NOMO-1 treated with DMSO at 0.1 percent for 48 hours (cell line): ENCODE results near the gene LDLRAD4.
"Not testable (repeated sequence)": the region's sequence is repeated elsewhere in the genome, so short reads cannot be mapped to it uniquely, and the experiment has no call there.

Experiments
- DNase-seq: peaks from one replicate; lab custom pipeline; 2025; ENCODE audit not compliant: unreplicated experiment; lab: John Stamatoyannopoulos, UW

The LDLRAD4 gene

DNA sequence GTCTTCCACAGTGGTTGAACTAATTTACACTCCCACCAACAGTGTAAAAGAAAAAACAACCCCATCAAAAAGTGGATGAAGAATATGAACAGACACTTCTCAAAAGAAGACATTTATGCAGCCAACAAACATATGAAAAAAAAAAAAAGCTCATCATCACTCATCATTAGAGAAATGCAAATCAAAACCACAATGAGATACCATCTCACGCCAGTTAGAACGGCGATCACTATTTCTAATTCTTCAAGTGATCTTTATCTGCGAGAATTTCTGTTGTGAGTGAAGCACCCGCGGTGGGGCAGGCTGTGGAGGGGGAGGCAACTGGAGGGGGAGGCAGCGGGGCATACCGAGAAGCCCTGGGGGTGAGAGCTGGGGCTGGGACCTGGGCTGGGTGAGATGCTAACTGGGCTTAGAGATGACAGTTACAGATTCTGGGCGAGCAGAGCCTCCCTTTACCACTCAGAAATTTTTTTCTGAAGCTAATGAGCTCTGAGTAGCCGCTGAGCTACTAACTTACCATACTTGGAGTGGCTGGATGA lies 389.5 kb downstream of the LDLRAD4 start:
- not testable (repeated sequence) for DNase-seq

- DNase-seq, result peak; percentile 4
Measured at GRCh38 chr18:13608791-13609532, 390.4 kb downstream of the LDLRAD4 start.

- peak; percentile 10 for DNase-seq
Measured at GRCh38 chr18:13610555-13611141, 392.1 kb downstream of the LDLRAD4 start.

- no peak for DNase-seq
Measured at GRCh38 chr18:13611142-13611600, 392.6 kb downstream of the LDLRAD4 start.

GRCh38 chr18:13611601-13612195 lies 393.1 kb downstream of the LDLRAD4 start:
- peak; percentile 45 for DNase-seq

DNA sequence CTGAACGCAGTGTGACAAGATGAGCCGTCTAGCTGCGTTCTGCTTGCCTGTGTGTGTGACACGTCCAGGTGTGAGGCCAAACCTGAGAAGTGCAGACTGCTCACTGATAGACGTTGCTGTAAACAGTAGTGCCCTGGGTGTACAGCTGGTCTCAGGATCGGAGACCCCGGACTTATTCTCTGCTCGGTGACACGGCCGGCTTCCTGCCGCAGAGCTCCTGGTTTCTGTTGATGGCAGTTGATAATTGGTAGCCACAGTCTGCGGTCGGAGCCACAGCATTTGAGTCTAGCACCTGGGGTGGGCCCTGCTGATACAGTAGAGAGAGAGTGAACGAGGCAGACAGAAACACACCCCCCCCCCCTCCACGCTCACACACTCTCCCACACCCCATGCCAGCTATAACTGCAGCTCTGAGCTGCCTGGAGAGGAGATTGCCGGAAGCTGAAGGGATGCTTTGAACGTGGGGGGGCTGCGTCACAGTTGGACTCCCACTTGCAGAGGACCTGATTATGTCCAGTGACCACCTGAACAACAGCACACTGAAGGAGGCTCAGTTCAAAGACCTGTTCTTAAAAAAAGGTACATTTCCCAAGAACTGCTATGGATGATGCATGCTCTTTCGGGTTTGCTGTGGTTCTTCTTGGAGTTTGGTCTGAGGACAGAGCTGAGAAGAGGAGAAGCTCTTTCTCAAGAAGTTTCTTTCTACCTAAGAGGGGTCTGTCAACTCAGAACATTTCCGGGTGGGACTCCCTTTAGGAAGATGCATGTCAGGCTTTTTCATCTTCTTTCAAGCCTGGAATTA lies 393.8 kb downstream of the LDLRAD4 start:
- peak; percentile 45 for DNase-seq

- DNase-seq, result no peak
Measured at GRCh38 chr18:13613099-13613498, 394.5 kb downstream of the LDLRAD4 start.

GRCh38 chr18:13613591-13614501 lies 395.3 kb downstream of the LDLRAD4 start:
- no peak for DNase-seq

DNA sequence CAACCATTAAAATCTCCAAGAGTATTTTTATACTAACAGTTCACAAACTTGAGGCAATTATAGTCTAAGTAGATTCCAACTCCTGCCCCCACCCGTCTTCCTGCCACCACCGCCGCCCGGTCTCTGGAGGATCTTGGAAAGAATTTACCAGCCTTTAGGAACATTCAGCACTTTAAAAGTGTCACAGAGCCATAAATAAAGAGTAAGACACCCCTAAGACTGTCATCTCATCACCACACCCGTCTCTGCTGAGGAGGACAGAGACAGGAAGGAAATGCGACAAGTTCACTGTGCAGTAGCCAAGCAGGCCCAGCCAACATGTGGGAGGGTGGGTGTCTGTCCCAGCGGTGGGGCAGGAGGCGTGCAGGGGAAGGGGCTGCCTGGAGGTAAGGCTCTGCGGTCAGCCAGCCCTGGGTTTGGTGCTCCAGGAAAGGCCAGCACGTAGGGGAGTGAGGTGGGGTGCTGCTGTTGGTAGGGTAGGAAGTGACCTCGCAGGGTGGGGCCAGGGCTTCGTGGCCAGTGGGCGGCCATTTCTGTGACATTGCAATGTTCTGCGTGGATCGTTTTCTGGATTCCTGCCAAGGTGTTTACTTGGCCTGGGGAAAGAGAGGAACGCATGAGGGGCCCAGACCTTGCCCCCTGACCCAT lies 396.2 kb downstream of the LDLRAD4 start:
- DNase-seq, result peak; percentile 45

DNA sequence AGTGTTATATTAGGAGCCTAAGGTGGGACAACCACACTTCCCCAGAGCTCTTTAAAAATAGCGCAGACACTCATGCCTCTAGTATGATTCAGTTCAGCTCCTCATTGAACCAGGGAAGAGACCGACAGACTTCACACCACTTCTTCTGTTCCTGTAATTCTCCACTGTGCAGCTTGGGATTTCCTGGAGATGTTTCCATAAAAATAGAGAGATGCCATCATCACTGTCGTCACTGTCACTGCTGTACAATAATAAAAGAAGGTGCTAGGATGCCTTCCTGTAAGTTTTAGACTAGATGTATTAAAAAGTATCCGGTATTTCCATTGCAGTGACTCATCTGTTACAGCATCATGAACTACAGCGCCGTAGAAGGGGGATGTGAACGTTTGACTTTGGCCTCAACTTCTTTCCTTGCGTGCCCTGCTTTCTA lies 396.9 kb downstream of the LDLRAD4 start:
- DNase-seq, result peak; percentile 63

DNA sequence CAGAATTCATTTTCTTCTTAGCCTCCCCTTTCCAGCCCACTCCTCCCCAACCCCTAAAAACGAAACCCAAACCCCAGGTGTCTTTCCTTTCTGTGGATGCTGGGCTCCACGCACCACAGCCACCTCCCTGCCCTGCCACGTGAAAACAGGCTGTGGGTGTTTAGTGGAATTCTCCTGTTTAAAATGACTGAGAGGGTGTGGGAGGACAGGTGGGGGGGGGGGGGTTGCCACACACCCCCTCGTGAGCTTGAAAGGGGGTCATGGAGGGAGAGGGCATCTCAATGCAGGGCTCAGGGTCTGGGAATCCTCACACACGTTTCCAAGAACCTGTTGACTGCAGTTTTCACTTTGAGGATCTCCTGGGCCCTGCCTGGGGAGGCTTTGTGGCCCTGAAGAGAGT lies 397.5 kb downstream of the LDLRAD4 start:
- DNase-seq, result no peak

GRCh38 chr18:13616525-13617035 lies 398.0 kb downstream of the LDLRAD4 start:
- DNase-seq, result no peak

- DNase-seq, result no peak
Measured at GRCh38 chr18:13617826-13618515, 399.4 kb downstream of the LDLRAD4 start.

GRCh38 chr18:13618760-13619438 lies 400.3 kb downstream of the LDLRAD4 start:
- DNase-seq, result no peak

DNA sequence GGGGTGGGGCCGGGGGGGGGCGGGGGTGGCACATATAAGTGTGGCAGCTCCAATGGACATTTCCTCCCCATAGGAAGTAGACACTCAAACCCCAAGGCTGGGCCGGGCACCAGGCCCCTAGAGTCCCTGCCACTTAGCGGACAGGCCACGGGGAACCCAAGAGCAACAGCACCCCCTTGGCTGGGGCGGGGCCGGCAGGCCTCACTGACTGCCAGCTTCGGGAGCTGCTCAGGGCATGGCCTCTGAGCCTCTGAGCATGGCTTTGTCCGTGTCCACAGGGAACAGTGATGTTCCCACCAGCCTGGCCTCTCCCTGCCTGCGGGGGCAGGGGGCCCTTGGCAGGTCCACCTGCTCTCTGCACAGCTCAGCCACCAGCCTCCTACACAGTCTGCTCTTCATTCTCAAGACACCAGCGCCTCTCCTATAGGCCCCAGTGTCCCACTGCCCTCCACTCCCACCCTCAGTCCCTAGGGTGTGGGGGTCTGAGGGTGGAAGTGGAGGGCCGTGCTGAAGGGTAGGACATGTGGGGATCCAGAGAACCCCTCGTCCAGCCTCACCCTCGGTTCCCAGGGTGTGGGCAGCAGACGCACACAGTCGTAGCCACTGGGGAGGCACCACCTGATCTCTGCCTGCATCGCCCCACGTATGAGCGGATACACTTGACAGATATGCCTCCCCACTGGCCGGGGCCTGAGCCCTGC lies 401.1 kb downstream of the LDLRAD4 start:
- DNase-seq, result no peak

DNA sequence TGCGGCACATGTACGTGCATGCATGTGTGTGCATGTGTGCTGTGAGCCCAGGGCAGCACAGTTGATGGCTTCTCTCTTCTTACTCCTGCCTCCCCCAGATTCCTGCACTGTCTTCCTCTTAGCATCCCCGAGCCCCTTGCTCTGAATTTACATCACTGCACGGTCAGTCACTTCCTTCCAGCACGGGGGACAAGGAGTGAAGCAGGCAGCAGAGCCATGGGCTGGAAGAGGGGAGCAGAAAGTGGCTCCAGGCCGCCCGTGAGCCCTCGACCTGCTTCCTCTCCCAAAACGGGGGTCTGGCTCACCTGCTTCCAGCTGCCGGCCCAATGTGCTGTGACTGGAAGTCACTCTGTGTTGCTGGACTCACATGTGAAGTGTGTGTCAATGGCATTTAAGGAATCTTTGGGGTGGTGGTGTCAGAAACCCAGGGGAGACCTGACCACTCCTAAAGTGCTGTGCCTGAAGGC lies 401.7 kb downstream of the LDLRAD4 start:
- DNase-seq, result no peak

GRCh38 chr18:13620818-13621445 lies 402.4 kb downstream of the LDLRAD4 start:
- no peak for DNase-seq
